ENCODE measurements around the gene SLIT3. TPM values are rescaled to one million over a fixed set of nuclear protein-coding genes. Genes with fewer than 3 reads are reported as not detected.

Gene SLIT3
- total RNA-seq, 1 experiment from 2014 or later, result 0.92 TPM

DNA sequence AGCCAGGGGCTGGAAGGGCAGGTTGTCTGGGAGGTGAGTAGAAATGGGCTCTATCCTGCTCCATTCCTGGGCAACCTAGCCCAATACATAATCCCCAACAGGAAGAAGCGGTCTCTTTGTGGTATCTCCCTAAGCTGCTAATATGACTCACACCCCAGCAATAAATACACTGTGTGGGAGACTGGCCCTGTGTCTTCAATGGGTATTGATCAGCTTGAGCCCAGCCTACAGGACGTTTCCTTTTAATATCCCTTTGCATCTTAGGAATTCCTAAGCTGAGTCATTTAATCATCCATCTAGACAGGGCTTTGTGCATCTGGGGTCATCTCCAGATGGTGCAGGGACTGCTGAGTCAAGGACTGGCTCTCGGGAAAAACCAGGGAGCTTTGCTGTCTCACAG is 514.8 kb downstream of the SLIT3 start:
- Histone ChIP-seq H3K4ac (ENCODE audit: low read depth, low read length) (no peak overlapping the region), H3K4me2 (ENCODE audit: insufficient read depth, insufficient read length, low read length) (no peak overlapping the region), H2BK120ac (ENCODE audit: low read depth, low read length, poor library complexity, severe bottlenecking) (no peak overlapping the region), H3K23me2 (ENCODE audit: insufficient read length, low read depth, low read length, poor library complexity, severe bottlenecking) (no peaks in the 10 kb centered on the region), H4K20me1 (ENCODE audit: control insufficient read depth, insufficient read depth, insufficient read length) (no peaks in the 10 kb centered on the region), H3K9ac (ENCODE audit: extremely low read depth, insufficient read length, low read length) (no peak overlapping the region), H3K23ac (ENCODE audit: insufficient read length, low read depth, low read length) (no peak overlapping the region), H2BK5ac (ENCODE audit: insufficient read length, low read length) (no peak overlapping the region), H3T11ph (ENCODE audit: low read length) (no peak overlapping the region), H3K27me3 (ENCODE audit: insufficient read depth, low read length) (no peaks in the 10 kb centered on the region), H2AFZ (ENCODE audit: low read length) (no peak overlapping the region), H3K9me3 (ENCODE audit: control insufficient read depth, low read depth, low read length) (no peaks in the 10 kb centered on the region), H3K56ac (ENCODE audit: insufficient read length, low read depth, low read length) (no peak overlapping the region), H3K18ac (ENCODE audit: insufficient read length, low read depth, low read length) (no peak overlapping the region), H4K8ac (replicated peaks; ENCODE audit: insufficient read length, low read depth, low read length) (no peak overlapping the region), H3K79me2 (ENCODE audit: insufficient read depth, low read length) (no peaks in the 10 kb centered on the region), H2AK5ac (ENCODE audit: insufficient read length, low read length) (no peak overlapping the region), H2BK20ac (ENCODE audit: low read depth, low read length, poor library complexity, severe bottlenecking) (no peak overlapping the region), H2BK12ac (ENCODE audit: insufficient read length, low read depth, low read length) (no peak overlapping the region), H3K14ac (ENCODE audit: insufficient read depth, low read length) (no peak overlapping the region), H3K27ac (ENCODE audit: insufficient read length, low read depth, low read length) (no peak overlapping the region), H3K4me1 (ENCODE audit: insufficient read depth, low read length) (peaks cover 6% of the 10 kb centered on the region; the same call in 1 of the 2 replicates), H3K79me1 (ENCODE audit: insufficient read depth, low read depth, low read length, poor library complexity, severe bottlenecking) (no peaks in the 10 kb centered on the region), H4K91ac (ENCODE audit: insufficient read length, low read depth, low read length) (no peak overlapping the region), H2BK15ac (ENCODE audit: low read depth, low read length) (no peak overlapping the region), H4K5ac (ENCODE audit: insufficient read length, low read depth, low read length) (no peak overlapping the region)
- no peak for DNase-seq
- H3K27ac Mint-ChIP-seq, result no peak overlapping the region
- peaks cover 7 to 19% of the 10 kb centered on the region in 2 experiments for H3K4me1 Mint-ChIP-seq
- H3K4me3 Mint-ChIP-seq, result no peak overlapping the region
- TF ChIP-seq CTCF (conservative IDR thresholded peaks at IDR 0.05), result no peak
- no CpG with 5 or more reads among the region's 3 CpGs for WGBS (ENCODE audit: extremely low coverage, insufficient read length, low lambda C conversion rate)
- no peaks in the 10 kb centered on the region for H3K9me3 Mint-ChIP-seq
- H3K27me3 Mint-ChIP-seq (ENCODE audit: low read depth), result peaks cover 16% of the 10 kb centered on the region
- no peaks in the 10 kb centered on the region for H3K36me3 Mint-ChIP-seq (ENCODE audit: insufficient read depth in 1 of 3, low read depth in 3 of 3)
